HUDEP-2 (cell line): ENCODE results near the gene DNAH12.

Experiments
- DNase-seq, 76 experiments: peaks; one replicate each; lab custom pipeline; 2025; ENCODE audit not compliant: unreplicated experiment in 76 of 76; lab: John Stamatoyannopoulos, UW

DNAH12 gene

GRCh38 chr3:57544181-57545125, at the start of gene DNAH12:
Gene DNAH12 (minus strand): TSS chr3:57544344. CDS start chr3:57542870, 1,474 bp downstream.
- DNase-seq: peak in 2 of 76 experiments; percentile 0 to 1

- no peak for DNase-seq
Observed at GRCh38 chr3:57592306-57592705, 48.2 kb upstream of the DNAH12 start.

GRCh38 chr3:57587905-57588304, 43.8 kb upstream of the DNAH12 start:
- DNase-seq: peak in 14 of 76 experiments; percentile 5 to 53 (median 19)

GRCh38 chr3:57586778-57587177, 42.6 kb upstream of the DNAH12 start:
- DNase-seq: no peak

DNA sequence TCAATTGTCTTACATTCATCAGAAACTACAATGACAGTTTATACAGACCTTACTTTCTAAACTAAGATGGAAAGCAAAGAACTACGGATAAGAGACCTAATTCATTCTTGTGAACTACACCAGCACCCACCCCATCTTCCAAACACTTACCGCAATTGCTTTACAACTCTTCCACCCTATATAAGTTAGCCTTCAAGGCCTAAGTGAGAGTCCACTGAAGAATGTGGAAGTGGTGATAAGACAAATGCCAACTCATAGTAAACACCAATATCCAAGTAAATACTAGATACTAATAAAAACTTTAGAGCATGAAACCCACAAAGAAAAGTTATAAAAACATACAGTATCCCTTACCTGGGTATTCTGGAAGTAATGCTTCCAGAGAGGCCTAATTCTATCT, 39.4 kb upstream of the DNAH12 start:
- no peak for DNase-seq

- peak in 6 of 76 experiments; percentile 7 to 34 (median 14) for DNase-seq
Observed at GRCh38 chr3:57582474-57583168, 38.5 kb upstream of the DNAH12 start.

DNA sequence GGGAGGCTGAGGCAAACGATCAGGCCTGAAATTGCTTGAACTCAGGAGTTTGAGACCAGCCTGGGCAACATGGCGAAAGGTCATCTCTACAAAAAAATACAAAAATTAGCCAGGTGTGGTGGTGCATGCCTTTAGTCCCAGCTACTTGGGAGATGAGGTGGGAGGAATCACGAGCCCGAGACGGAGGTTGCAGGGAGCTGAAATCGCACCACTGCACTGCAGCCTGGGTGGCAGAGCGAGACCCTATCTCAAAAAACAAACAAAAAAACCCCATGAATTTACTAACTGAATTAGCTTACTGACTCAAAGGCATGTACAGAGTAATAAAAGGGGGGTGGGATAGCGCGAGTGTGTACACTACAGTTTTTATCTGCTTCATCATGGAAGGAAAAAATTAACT, 33.7 kb upstream of the DNAH12 start:
- DNase-seq: no peak

GRCh38 chr3:57575966-57576626, 32.0 kb upstream of the DNAH12 start:
- DNase-seq: no peak

DNA sequence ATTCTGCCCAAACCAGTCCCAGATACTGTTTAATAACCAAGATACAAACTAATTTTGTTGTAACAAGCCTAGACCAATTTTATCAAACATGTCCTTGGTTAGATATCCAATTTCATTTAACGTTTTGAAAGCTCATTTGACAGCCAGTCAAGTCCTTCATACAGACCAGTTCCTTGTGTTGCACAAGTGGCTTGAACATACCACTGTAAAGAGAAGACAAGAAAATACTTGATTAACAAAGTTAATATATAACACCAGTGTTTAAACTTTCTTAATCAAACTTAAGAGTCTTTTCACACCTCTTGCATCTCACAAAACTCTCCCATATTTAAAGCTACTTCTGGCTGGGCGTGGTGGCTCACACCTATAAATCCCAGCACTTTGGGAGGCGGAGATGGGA, 28.0 kb upstream of the DNAH12 start:
- DNase-seq: no peak

DNA sequence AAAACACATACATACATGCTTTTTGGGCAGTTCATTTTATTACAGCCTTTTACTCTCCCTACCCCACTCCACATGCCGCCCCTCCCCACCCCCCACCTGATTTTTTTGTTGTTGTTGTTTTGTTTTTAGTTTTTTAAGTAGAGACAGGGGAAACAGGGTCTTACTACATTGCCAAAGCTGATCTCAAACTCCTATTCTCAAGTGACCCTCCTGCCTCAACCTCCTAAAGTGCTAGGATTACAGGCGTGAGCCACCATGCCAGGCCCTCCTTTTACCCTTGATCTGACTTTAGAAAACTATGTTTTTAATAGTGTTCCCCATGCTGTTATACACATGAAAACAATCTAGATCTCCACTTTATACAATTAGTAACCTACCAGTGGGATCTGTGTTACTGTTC, 26.7 kb upstream of the DNAH12 start:
- no peak for DNase-seq

- DNase-seq: no peak
Observed at GRCh38 chr3:57569859-57570450, 25.8 kb upstream of the DNAH12 start.

- peak in 1 of 76 experiments; percentile 1 for DNase-seq
Observed at GRCh38 chr3:57559526-57559925, 15.4 kb upstream of the DNAH12 start.

- DNase-seq: peak in 45 of 76 experiments; percentile 4 to 54 (median 23)
Observed at GRCh38 chr3:57557085-57557537, 13.0 kb upstream of the DNAH12 start.

- DNase-seq: peak in 11 of 76 experiments; percentile 6 to 44 (median 33)
Observed at GRCh38 chr3:57556459-57557084, 12.4 kb upstream of the DNAH12 start.

GRCh38 chr3:57555738-57556458, 11.8 kb upstream of the DNAH12 start, which contains the start of gene PDE12:
Gene PDE12 (plus strand): TSS chr3:57556274. CDS start chr3:57556380, 106 bp downstream.
- DNase-seq: peak; percentile 36 to 96 (median 81)

GRCh38 chr3:57555306-57555705, 11.2 kb upstream of the DNAH12 start:
- DNase-seq: peak in 9 of 76 experiments; percentile 1 to 30 (median 14)

- no peak for DNase-seq
Observed at GRCh38 chr3:57546616-57547015, 2.5 kb upstream of the DNAH12 start.

DNA sequence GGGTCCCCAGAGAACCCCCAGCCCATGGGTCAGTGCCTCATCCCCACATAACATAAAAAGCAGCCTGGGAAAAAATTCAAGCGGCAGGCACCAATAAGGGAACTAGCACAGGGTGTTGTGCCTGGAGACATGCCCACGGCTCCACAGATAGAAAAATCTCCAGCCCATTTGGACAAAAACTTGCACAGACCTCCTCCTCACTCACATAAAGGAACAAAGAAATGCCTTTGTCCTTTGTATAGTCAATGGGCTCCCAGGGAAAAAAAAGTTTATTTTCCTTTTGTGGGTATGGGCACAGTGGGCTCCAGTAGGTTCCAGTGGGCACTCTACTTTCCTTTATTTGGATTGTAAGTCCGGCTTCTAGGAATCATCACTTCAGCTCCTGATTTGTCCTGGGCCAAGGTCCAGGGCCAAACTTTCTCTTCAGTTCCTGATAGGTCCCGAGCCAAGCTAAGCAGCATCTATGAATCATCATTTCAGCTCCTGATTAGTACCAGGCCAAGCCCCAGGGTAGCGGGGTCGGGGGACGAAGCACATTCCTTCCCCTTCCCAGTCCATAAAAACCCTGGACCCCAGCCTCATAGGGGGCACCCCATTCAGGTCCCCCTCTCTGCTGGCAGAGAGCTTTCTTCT, 1.6 kb upstream of the DNAH12 start:
- no peak for DNase-seq

DNA sequence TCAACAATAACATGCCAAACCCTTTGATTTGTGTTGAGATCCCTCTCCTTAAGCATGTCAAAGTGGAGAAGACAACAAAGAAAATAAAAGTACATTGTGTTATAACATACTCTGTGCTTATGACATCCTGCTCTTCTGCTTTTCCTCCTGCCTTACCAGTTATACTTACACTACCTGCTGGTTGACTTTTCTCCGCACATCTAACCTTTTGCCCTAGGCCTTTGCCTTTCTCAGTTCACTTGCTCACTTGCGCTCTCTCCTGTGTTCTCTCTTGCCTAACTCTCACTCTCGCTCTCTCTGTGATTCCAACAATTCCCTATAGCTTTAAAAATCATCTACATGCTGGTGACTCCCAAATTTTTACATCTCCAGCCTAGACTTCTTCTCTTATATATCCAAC, 5.7 kb downstream of the DNAH12 start:
- no peak for DNase-seq
